ENCODE results near the gene NHS.

Gene NHS

DNA sequence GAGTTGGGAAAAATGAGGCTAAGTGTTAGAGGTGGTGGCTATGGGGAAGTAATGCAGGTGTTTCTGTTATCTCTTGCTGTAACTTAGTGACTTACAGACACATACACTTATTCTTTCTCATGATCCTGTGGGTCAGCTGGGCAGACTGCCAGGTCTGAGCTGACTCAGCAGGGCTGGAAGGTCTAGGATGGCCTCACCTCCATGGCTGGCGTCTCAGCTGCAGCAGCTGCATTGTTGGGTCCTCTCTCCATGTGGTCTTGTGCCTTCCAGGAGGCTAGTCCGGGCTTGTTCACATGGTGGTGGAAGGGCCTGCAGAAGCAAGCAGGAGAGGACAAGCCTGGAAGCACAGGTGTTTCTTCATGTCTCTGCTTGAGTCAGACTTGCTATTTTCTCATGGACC, 172.7 kb downstream of the NHS start:
- no peak for DNase-seq
- no peaks in the 10 kb centered on the region for H3K9me3 Mint-ChIP-seq
- H3K27ac Mint-ChIP-seq = no peak overlapping the region
- H3K36me3 Mint-ChIP-seq = no peaks in the 10 kb centered on the region
- peaks cover 3% of the 10 kb centered on the region for H3K27me3 Mint-ChIP-seq
- no peak overlapping the region for H3K4me3 Mint-ChIP-seq
- peaks cover 13% of the 10 kb centered on the region for H3K4me1 Mint-ChIP-seq
- CTCF ChIA-PET = no interaction called here

GRCh38 chrX:17549107-17549651, 174.2 kb downstream of the NHS start:
- H3K9me3 Mint-ChIP-seq = no peaks in the 10 kb centered on the region
- H3K4me3 Mint-ChIP-seq = no peak overlapping the region
- H3K27me3 Mint-ChIP-seq = peaks cover 3% of the 10 kb centered on the region
- no peak for DNase-seq
- peaks cover 13% of the 10 kb centered on the region for H3K4me1 Mint-ChIP-seq
- H3K27ac Mint-ChIP-seq = no peak overlapping the region
- H3K36me3 Mint-ChIP-seq = no peaks in the 10 kb centered on the region
- CTCF ChIA-PET = interaction anchor here (1.1 kb wide), 1 partner anchor 131 kb away, joined by 3 read pairs; no protein-coding TSS in a partner anchor

GRCh38 chrX:17550011-17550410, 175.0 kb downstream of the NHS start:
- no peaks in the 10 kb centered on the region for H3K9me3 Mint-ChIP-seq
- H3K4me1 Mint-ChIP-seq = peaks cover 13% of the 10 kb centered on the region
- no peak overlapping the region for H3K4me3 Mint-ChIP-seq
- no peak for DNase-seq
- H3K27ac Mint-ChIP-seq = no peak overlapping the region
- CTCF ChIA-PET = interaction anchor here (1.1 kb wide), 1 partner anchor 130 kb away, joined by 3 read pairs; no protein-coding TSS in a partner anchor
- no peaks in the 10 kb centered on the region for H3K36me3 Mint-ChIP-seq
- H3K27me3 Mint-ChIP-seq = peaks cover 3% of the 10 kb centered on the region

GRCh38 chrX:17552044-17552650, 177.1 kb downstream of the NHS start:
- peaks cover 3% of the 10 kb centered on the region for H3K27me3 Mint-ChIP-seq
- H3K9me3 Mint-ChIP-seq = no peaks in the 10 kb centered on the region
- H3K4me1 Mint-ChIP-seq = peaks cover 13% of the 10 kb centered on the region
- no peak for DNase-seq
- H3K36me3 Mint-ChIP-seq = no peaks in the 10 kb centered on the region
- no peak overlapping the region for H3K27ac Mint-ChIP-seq
- CTCF ChIA-PET = interaction anchor here (0.7 kb wide), 1 partner anchor 9 kb away, joined by 3 read pairs; no protein-coding TSS in a partner anchor
- H3K4me3 Mint-ChIP-seq = no peak overlapping the region

GRCh38 chrX:17553469-17553868, 178.5 kb downstream of the NHS start:
- CTCF ChIA-PET = no interaction called here
- H3K27me3 Mint-ChIP-seq = peaks cover 3% of the 10 kb centered on the region
- DNase-seq = no peak
- H3K27ac Mint-ChIP-seq = no peak overlapping the region
- H3K4me3 Mint-ChIP-seq = no peak overlapping the region
- peaks cover 10% of the 10 kb centered on the region for H3K4me1 Mint-ChIP-seq
- H3K9me3 Mint-ChIP-seq = no peaks in the 10 kb centered on the region
- no peaks in the 10 kb centered on the region for H3K36me3 Mint-ChIP-seq

DNA sequence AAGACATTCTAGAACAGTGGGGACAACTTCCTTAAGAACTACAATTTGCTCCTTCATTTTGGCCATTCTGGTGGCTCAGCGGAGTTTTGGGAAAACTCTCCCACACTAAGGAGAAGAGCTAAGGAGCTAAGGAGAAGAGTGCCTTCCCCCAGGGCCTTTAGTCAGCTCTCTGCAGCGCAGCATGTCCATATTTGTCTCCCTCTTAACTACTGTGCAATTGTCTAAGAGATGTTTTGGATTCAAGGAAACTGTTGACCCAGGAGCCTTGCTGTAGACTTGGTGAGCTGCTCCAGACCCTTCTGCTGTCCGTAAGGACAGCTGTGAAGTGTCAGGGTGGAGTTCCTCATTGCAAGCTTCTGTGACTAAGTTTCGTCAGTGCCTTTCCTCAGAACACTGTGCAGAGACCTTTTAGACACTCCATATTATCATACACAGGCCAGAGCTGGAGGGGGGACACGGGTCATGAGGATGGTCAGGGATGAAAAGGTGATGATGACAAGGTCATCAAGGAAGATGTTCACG, 179.0 kb downstream of the NHS start:
- Mint-ChIP-seq H3K9me3 (no peaks in the 10 kb centered on the region), H3K4me3 (no peak overlapping the region), H3K4me1 (peaks cover 7% of the 10 kb centered on the region), H3K27me3 (peaks cover 3% of the 10 kb centered on the region), H3K27ac (no peak overlapping the region), H3K36me3 (no peaks in the 10 kb centered on the region)
- CTCF ChIA-PET = no interaction called here
- no peak for DNase-seq

GRCh38 chrX:17554914-17555313, 179.9 kb downstream of the NHS start:
- Mint-ChIP-seq H3K9me3 (no peaks in the 10 kb centered on the region), H3K4me1 (no peaks in the 10 kb centered on the region), H3K36me3 (no peaks in the 10 kb centered on the region), H3K4me3 (no peak overlapping the region), H3K27me3 (peaks cover 3% of the 10 kb centered on the region), H3K27ac (no peak overlapping the region)
- CTCF ChIA-PET = no interaction called here
- DNase-seq = no peak

- no peaks in the 10 kb centered on the region for H3K4me1 Mint-ChIP-seq
- DNase-seq = no peak
- no peak overlapping the region for H3K4me3 Mint-ChIP-seq
- no peaks in the 10 kb centered on the region for H3K9me3 Mint-ChIP-seq
- CTCF ChIA-PET = no interaction called here
- no peaks in the 10 kb centered on the region for H3K27me3 Mint-ChIP-seq
- H3K27ac Mint-ChIP-seq = no peak overlapping the region
- H3K36me3 Mint-ChIP-seq = no peaks in the 10 kb centered on the region
Observed at GRCh38 chrX:17555846-17556245, 180.8 kb downstream of the NHS start.

GRCh38 chrX:17559728-17560379, 184.9 kb downstream of the NHS start:
- H3K9me3 Mint-ChIP-seq = no peaks in the 10 kb centered on the region
- CTCF ChIA-PET = no interaction called here

DNA sequence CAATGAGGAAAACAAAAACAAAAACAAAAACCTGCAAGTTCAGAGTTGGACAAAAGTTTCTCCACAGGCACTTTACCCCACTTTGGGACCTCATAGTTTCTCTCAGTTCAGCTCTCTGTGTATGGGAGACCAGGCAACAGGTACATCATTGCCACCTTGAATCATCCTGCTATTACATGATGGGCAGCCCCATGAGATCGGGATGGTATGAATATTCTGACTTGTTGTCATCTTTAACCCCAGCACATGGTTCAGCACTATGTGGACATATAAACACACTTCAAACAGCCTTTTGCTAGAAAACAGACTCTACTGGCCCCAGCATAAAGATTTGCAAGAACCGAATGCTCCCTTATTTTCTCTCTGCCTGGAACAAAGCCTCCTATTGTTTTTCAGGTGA, 185.4 kb downstream of the NHS start:
- Mint-ChIP-seq H3K9me3 (no peaks in the 10 kb centered on the region), H3K27ac (no peak overlapping the region), H3K27me3 (no peaks in the 10 kb centered on the region), H3K4me1 (peaks cover 4% of the 10 kb centered on the region), H3K4me3 (no peak overlapping the region), H3K36me3 (no peaks in the 10 kb centered on the region)
- no peak for DNase-seq
- CTCF ChIA-PET = no interaction called here

More at GRCh38 chrX:17559728-17560379, 184.9 kb downstream of the NHS start:
- Mint-ChIP-seq H3K36me3 (no peaks in the 10 kb centered on the region), H3K4me1 (peaks cover 4% of the 10 kb centered on the region), H3K4me3 (no peak overlapping the region), H3K27ac (no peak overlapping the region), H3K27me3 (no peaks in the 10 kb centered on the region)
- DNase-seq = no peak

GRCh38 chrX:17563076-17563475, 188.1 kb downstream of the NHS start:
- Mint-ChIP-seq H3K27me3 (no peaks in the 10 kb centered on the region), H3K27ac (no peak overlapping the region), H3K4me1 (peaks cover 4% of the 10 kb centered on the region), H3K9me3 (no peaks in the 10 kb centered on the region), H3K4me3 (no peak overlapping the region), H3K36me3 (no peaks in the 10 kb centered on the region)
- CTCF ChIA-PET = no interaction called here
- no peak for DNase-seq

GRCh38 chrX:17563515-17563914, 188.5 kb downstream of the NHS start:
- H3K9me3 Mint-ChIP-seq = no peaks in the 10 kb centered on the region
- H3K27ac Mint-ChIP-seq = no peak overlapping the region
- CTCF ChIA-PET = no interaction called here

GRCh38 chrX:17564689-17565409, 189.8 kb downstream of the NHS start:
- CTCF ChIA-PET = no interaction called here
- Mint-ChIP-seq H3K4me3 (no peak overlapping the region), H3K9me3 (no peaks in the 10 kb centered on the region), H3K4me1 (peaks cover 4% of the 10 kb centered on the region), H3K27me3 (no peaks in the 10 kb centered on the region), H3K36me3 (no peaks in the 10 kb centered on the region), H3K27ac (peak overlapping the region; percentile 45)
- DNase-seq = no peak

More at GRCh38 chrX:17563515-17563914, 188.5 kb downstream of the NHS start:
- Mint-ChIP-seq H3K4me3 (no peak overlapping the region), H3K27me3 (no peaks in the 10 kb centered on the region), H3K36me3 (no peaks in the 10 kb centered on the region), H3K4me1 (peaks cover 4% of the 10 kb centered on the region)
- DNase-seq = no peak

- no peaks in the 10 kb centered on the region for H3K36me3 Mint-ChIP-seq
- DNase-seq = no peak
- H3K4me3 Mint-ChIP-seq = no peak overlapping the region
- no peaks in the 10 kb centered on the region for H3K27me3 Mint-ChIP-seq
- peaks cover 4% of the 10 kb centered on the region for H3K4me1 Mint-ChIP-seq
- CTCF ChIA-PET = no interaction called here
- H3K9me3 Mint-ChIP-seq = no peaks in the 10 kb centered on the region
- H3K27ac Mint-ChIP-seq = no peak overlapping the region
Observed at GRCh38 chrX:17566740-17567139, 191.7 kb downstream of the NHS start.

All from activated naive CD4-positive, alpha-beta T cell treated with anti-CD3 and anti-CD28 coated beads, Interleukin-2, amount 10 ng/mL, durations not matched to agents 7 days and 5 days (primary cell).